ENCODE measurements around the gene SNAP91. TPM values are rescaled to one million over a fixed set of nuclear protein-coding genes. Genes with fewer than 3 reads are reported as not detected.
"Not testable (repeated sequence)": the region's sequence is repeated elsewhere in the genome, so short reads cannot be mapped to it uniquely, and the experiment has no call there.

Gene SNAP91, protein sequence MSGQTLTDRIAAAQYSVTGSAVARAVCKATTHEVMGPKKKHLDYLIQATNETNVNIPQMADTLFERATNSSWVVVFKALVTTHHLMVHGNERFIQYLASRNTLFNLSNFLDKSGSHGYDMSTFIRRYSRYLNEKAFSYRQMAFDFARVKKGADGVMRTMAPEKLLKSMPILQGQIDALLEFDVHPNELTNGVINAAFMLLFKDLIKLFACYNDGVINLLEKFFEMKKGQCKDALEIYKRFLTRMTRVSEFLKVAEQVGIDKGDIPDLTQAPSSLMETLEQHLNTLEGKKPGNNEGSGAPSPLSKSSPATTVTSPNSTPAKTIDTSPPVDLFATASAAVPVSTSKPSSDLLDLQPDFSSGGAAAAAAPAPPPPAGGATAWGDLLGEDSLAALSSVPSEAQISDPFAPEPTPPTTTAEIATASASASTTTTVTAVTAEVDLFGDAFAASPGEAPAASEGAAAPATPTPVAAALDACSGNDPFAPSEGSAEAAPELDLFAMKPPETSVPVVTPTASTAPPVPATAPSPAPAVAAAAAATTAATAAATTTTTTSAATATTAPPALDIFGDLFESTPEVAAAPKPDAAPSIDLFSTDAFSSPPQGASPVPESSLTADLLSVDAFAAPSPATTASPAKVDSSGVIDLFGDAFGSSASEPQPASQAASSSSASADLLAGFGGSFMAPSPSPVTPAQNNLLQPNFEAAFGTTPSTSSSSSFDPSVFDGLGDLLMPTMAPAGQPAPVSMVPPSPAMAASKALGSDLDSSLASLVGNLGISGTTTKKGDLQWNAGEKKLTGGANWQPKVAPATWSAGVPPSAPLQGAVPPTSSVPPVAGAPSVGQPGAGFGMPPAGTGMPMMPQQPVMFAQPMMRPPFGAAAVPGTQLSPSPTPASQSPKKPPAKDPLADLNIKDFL
- not detected for total RNA-seq
- polyA plus RNA-seq = not detected

DNA sequence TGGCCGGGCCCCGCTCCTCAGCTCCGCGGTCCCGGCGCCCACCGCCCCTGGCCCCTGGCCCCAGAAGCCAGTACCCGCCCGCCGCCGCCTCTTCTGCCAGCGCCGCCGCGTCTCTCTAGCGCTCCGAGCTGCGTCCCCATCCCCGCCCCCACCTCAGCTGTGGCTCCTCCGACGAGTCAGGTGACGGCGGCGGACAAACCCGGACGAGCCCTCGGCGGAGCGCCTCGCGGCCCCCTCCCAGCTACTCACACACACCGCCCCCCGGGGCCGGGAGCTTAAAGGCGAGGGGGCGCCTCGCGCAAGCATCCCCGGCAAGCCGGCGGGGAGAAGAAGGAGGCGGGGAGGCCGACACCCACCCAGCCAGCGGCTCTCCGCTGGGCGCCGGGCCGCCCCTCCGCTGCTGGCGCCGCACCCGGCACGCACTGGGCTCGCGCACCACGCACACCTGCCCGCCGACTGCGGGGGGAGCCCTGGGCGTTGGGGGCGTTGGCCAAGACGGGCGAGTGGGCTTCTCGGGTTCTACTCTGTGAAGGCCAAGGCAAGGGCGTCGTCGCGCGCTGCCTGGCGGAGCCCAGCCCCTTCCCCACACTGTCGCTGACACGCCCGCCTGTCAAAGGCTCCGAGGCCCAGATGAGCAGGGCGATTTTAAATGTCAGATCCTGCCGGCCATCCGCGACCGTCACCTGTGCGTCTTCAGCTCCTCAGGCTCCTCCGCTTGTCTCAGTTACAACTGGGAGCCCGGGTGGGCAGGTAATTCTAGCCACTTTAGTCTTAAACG is at the start of gene SNAP91:
SNAP91 (minus strand) TSS at position 132 of the 778 bp plus-strand sequence. CDS start 1,174 bp downstream, outside the sequence.
- H3K36me3 Mint-ChIP-seq = no peaks in the 10 kb centered on the region
- Histone ChIP-seq H3K4me1 (ENCODE audit: control insufficient read depth, insufficient read depth, low read length, poor library complexity, severe bottlenecking) (no peaks in the 10 kb centered on the region), H3K27ac (ENCODE audit: insufficient read depth, low read length, poor library complexity, severe bottlenecking) (no peak within 1 kb of the TSS), H3K27me3 (ENCODE audit: control insufficient read depth, insufficient read depth, low read length) (peaks cover 16% of the 10 kb centered on the region), H3K4me3 (ENCODE audit: low read depth, low read length) (no peak within 1 kb of the TSS), H3K36me3 (ENCODE audit: control insufficient read depth, insufficient read depth, low read length) (no peaks in the 10 kb centered on the region), H3K9me3 (ENCODE audit: control insufficient read depth in 2 of 2, low read length in 2 of 2) (peaks cover 0 to 8% of the 10 kb centered on the region in 2 experiments)
- H3K27ac Mint-ChIP-seq = no peak within 1 kb of the TSS
- DNase-seq = no peak
- ATAC-seq (ENCODE audit: low read depth in 2 of 2) = no peak
- H3K9me3 Mint-ChIP-seq = peaks cover 0 to 20% (median 3%) of the 10 kb centered on the region in 7 donors
- no peaks in the 10 kb centered on the region for H3K4me1 Mint-ChIP-seq
- H3K27me3 Mint-ChIP-seq = peaks cover 52% of the 10 kb centered on the region
- no peak within 1 kb of the TSS for H3K4me3 Mint-ChIP-seq

DNA sequence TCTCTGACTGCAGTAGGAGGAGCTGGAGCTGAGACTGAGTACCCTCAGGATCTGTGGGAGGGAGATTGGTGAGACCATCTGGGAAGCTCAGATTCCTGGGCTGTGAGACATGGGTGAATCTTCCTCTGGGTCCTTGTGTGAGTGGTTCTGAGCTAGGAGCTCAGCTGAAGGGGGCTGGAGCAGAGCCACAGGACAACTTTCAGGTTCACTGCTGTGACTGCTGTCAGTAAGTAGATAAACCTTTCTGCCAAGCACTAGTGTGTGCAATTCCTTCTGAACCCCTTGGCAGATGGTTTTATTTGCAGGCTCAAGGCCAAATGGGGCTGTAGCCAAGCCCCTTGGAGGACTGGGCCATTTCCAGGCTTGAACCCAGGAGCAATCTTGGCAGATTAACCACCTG is 49.6 kb upstream of the SNAP91 start:
- no peaks in the 10 kb centered on the region for H3K27me3 Mint-ChIP-seq

DNA sequence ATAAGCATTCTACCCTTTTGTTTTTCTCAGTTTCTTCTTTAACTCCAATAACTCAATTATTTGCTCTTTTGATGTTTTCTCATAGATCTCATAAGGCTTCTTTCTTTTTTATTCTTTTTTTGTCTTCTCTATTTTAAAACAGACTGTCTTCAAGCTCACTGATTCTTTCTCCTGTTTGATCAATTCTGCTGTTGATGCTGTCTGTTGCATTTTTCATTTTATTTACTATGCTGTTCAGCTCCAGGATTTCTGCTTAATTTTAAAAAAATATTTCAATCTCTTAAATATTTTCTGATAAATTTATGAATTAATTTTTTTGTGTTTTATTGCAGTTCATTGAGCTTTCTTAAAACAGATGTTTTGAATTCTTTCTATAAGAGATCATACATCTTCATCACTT is 48.1 kb upstream of the SNAP91 start:
- Histone ChIP-seq H3K9me3 (ENCODE audit: control insufficient read depth in 2 of 2, low read length in 2 of 2) (peaks cover 0 to 6% of the 10 kb centered on the region in 2 experiments), H3K36me3 (ENCODE audit: control insufficient read depth, insufficient read depth, low read length) (no peaks in the 10 kb centered on the region), H3K27me3 (ENCODE audit: control insufficient read depth, insufficient read depth, low read length) (no peaks in the 10 kb centered on the region), H3K4me1 (ENCODE audit: control insufficient read depth, insufficient read depth, low read length, poor library complexity, severe bottlenecking) (no peaks in the 10 kb centered on the region), H3K27ac (ENCODE audit: insufficient read depth, low read length, poor library complexity, severe bottlenecking) (no peak overlapping the region), H3K4me3 (ENCODE audit: low read depth, low read length) (no peak overlapping the region)
- Mint-ChIP-seq H3K27ac (no peak overlapping the region), H3K27me3 (no peaks in the 10 kb centered on the region), H3K36me3 (no peaks in the 10 kb centered on the region), H3K4me1 (no peaks in the 10 kb centered on the region), H3K4me3 (no peak overlapping the region), H3K9me3 (peaks cover 0 to 34% (median 5%) of the 10 kb centered on the region in 7 donors)
- DNase-seq (no peak), ATAC-seq (ENCODE audit: low read depth in 2 of 2) (no peak)

More for the DNA sequence above, 49.6 kb upstream of the SNAP91 start:
- Mint-ChIP-seq H3K4me1 (no peaks in the 10 kb centered on the region), H3K27ac (no peak overlapping the region), H3K9me3 (peaks cover 0 to 27% (median 5%) of the 10 kb centered on the region in 7 donors), H3K4me3 (no peak overlapping the region), H3K36me3 (no peaks in the 10 kb centered on the region)
- H3K4me3 ChIP-seq (ENCODE audit: low read depth, low read length) = no peak overlapping the region
- no peak for ATAC-seq (ENCODE audit: low read depth in 2 of 2)
- no peak for DNase-seq
- no peak overlapping the region for H3K27ac ChIP-seq (ENCODE audit: insufficient read depth, low read length, poor library complexity, severe bottlenecking)
- H3K4me1 ChIP-seq (ENCODE audit: control insufficient read depth, insufficient read depth, low read length, poor library complexity, severe bottlenecking) = no peaks in the 10 kb centered on the region
- no peaks in the 10 kb centered on the region for H3K36me3 ChIP-seq (ENCODE audit: control insufficient read depth, insufficient read depth, low read length)
- no peaks in the 10 kb centered on the region for H3K27me3 ChIP-seq (ENCODE audit: control insufficient read depth, insufficient read depth, low read length)
- peaks cover 0 to 6% of the 10 kb centered on the region in 2 experiments for H3K9me3 ChIP-seq (ENCODE audit: control insufficient read depth in 2 of 2, low read length in 2 of 2)

- Histone ChIP-seq H3K27ac (ENCODE audit: insufficient read depth, low read length, poor library complexity, severe bottlenecking) (no peak overlapping the region), H3K4me1 (ENCODE audit: control insufficient read depth, insufficient read depth, low read length, poor library complexity, severe bottlenecking) (no peaks in the 10 kb centered on the region), H3K4me3 (ENCODE audit: low read depth, low read length) (no peak overlapping the region), H3K9me3 (ENCODE audit: control insufficient read depth in 2 of 2, low read length in 2 of 2) (peaks cover 0 to 6% of the 10 kb centered on the region in 2 experiments), H3K27me3 (ENCODE audit: control insufficient read depth, insufficient read depth, low read length) (no peaks in the 10 kb centered on the region), H3K36me3 (ENCODE audit: control insufficient read depth, insufficient read depth, low read length) (no peaks in the 10 kb centered on the region)
- Mint-ChIP-seq H3K36me3 (no peaks in the 10 kb centered on the region), H3K4me1 (no peaks in the 10 kb centered on the region), H3K27ac (no peak overlapping the region), H3K9me3 (peaks cover 0 to 34% (median 5%) of the 10 kb centered on the region in 7 donors), H3K27me3 (no peaks in the 10 kb centered on the region), H3K4me3 (no peak overlapping the region)
- ATAC-seq (ENCODE audit: low read depth in 2 of 2) = no peak
- DNase-seq = no peak
These were observed 47.7 kb upstream of the SNAP91 start for GRCh38 chr6:83756565-83756964.

DNA sequence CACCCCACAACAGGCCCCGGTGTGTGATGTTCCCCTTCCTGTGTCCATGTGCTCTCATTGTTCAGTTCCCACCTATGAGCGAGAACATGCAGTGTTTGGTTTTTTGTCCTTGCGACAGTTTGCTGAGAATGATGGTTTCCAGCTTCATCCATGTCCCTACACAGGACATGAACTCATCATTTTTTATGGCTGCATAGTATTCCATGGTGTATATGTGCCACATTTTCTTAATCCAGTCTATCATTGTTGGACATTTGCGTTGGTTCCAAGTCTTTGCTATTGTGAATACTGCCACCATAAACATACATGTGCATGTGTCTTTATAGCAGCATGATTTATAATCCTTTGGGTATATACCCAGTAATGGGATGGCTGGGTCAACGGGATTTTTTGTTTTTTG is 43.5 kb upstream of the SNAP91 start:
- not testable (repeated sequence) for H3K27ac Mint-ChIP-seq, H3K36me3 Mint-ChIP-seq
- peaks cover 0 to 34% (median 5%) of the 10 kb centered on the region in 7 donors for H3K9me3 Mint-ChIP-seq

GRCh38 chr6:83741089-83741488 is 32.2 kb upstream of the SNAP91 start:
- Histone ChIP-seq H3K27ac (ENCODE audit: insufficient read depth, low read length, poor library complexity, severe bottlenecking) (no peak overlapping the region), H3K27me3 (ENCODE audit: control insufficient read depth, insufficient read depth, low read length) (no peaks in the 10 kb centered on the region), H3K9me3 (ENCODE audit: control insufficient read depth in 2 of 2, low read length in 2 of 2) (no peaks in the 10 kb centered on the region), H3K4me3 (ENCODE audit: low read depth, low read length) (no peak overlapping the region), H3K36me3 (ENCODE audit: control insufficient read depth, insufficient read depth, low read length) (no peaks in the 10 kb centered on the region), H3K4me1 (ENCODE audit: control insufficient read depth, insufficient read depth, low read length, poor library complexity, severe bottlenecking) (no peaks in the 10 kb centered on the region)
- no peak overlapping the region for H3K27ac Mint-ChIP-seq
- ATAC-seq (ENCODE audit: low read depth in 2 of 2) (no peak), DNase-seq (no peak)
- no peaks in the 10 kb centered on the region for H3K36me3 Mint-ChIP-seq
- no peaks in the 10 kb centered on the region for H3K4me1 Mint-ChIP-seq
- H3K4me3 Mint-ChIP-seq = no peak overlapping the region
- no peaks in the 10 kb centered on the region for H3K27me3 Mint-ChIP-seq
- H3K9me3 Mint-ChIP-seq = peaks cover 0 to 7% (median 3%) of the 10 kb centered on the region in 7 donors

More for the DNA sequence above, 43.5 kb upstream of the SNAP91 start:
- not testable (repeated sequence) for H3K27me3 ChIP-seq (ENCODE audit: control insufficient read depth, insufficient read depth, low read length); DNase-seq; H3K36me3 ChIP-seq (ENCODE audit: control insufficient read depth, insufficient read depth, low read length); H3K27ac ChIP-seq (ENCODE audit: insufficient read depth, low read length, poor library complexity, severe bottlenecking); H3K4me1 Mint-ChIP-seq; ATAC-seq (ENCODE audit: low read depth in 2 of 2); H3K4me1 ChIP-seq (ENCODE audit: control insufficient read depth, insufficient read depth, low read length, poor library complexity, severe bottlenecking); H3K4me3 Mint-ChIP-seq; H3K9me3 ChIP-seq (ENCODE audit: control insufficient read depth in 2 of 2, low read length in 2 of 2); H3K27me3 Mint-ChIP-seq; H3K4me3 ChIP-seq (ENCODE audit: low read depth, low read length)

DNA sequence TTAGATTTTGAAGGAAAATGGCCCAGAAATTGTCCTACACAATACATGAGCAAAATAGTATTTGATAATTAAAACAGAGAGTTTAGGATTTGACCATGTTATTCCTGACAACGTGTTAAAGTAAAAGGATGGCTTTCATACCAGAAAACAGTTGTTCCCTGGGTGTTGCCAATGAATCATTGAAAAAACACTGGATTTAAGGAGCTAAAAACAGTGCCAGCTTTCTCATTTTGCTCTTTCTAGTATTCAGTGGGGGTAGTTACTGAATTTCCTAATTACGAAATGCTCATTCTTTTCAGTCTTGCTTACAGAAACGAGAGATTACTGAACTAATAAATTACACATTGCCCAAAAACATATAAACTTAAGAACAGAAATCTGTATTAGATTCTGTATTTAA is 26.6 kb upstream of the SNAP91 start:
- Mint-ChIP-seq H3K36me3 (no peaks in the 10 kb centered on the region), H3K4me3 (no peak overlapping the region), H3K27me3 (no peaks in the 10 kb centered on the region), H3K9me3 (peaks cover 0 to 11% (median 2%) of the 10 kb centered on the region in 7 donors), H3K4me1 (no peaks in the 10 kb centered on the region), H3K27ac (no peak overlapping the region)
- Histone ChIP-seq H3K36me3 (ENCODE audit: control insufficient read depth, insufficient read depth, low read length) (no peaks in the 10 kb centered on the region), H3K27ac (ENCODE audit: insufficient read depth, low read length, poor library complexity, severe bottlenecking) (no peak overlapping the region), H3K4me3 (ENCODE audit: low read depth, low read length) (no peak overlapping the region), H3K4me1 (ENCODE audit: control insufficient read depth, insufficient read depth, low read length, poor library complexity, severe bottlenecking) (no peaks in the 10 kb centered on the region), H3K9me3 (ENCODE audit: control insufficient read depth in 2 of 2, low read length in 2 of 2) (no peaks in the 10 kb centered on the region), H3K27me3 (ENCODE audit: control insufficient read depth, insufficient read depth, low read length) (no peaks in the 10 kb centered on the region)
- ATAC-seq (ENCODE audit: low read depth in 2 of 2) (no peak), DNase-seq (no peak)

Data from CD4-positive, CD25-positive, alpha-beta regulatory T cell (primary cell).